IgD-negative memory B cell (primary cell): ENCODE results near the gene WWTR1. TPM values are rescaled to one million over a fixed set of nuclear protein-coding genes. Genes with fewer than 3 reads are reported as not detected.

Source experiments
- H3K27ac Mint-ChIP-seq, 3 donors: one replicate each; pipeline ENCODE4 v1.8.0; 2020 to 2022; ENCODE audit warnings: mild to moderate bottlenecking in 3 of 3, mixed read lengths in 3 of 3, moderate library complexity in 1 of 3
- H3K27me3 Mint-ChIP-seq: one replicate; pipeline ENCODE4 v1.8.0; 2021; ENCODE audit warnings: mixed read lengths
- H3K36me3 Mint-ChIP-seq: one replicate; pipeline ENCODE4 v1.8.0; 2020; ENCODE audit warnings: mild to moderate bottlenecking, mixed read lengths
- H3K4me1 Mint-ChIP-seq, 3 donors: one replicate each; pipeline ENCODE4 v1.8.0; 2020 to 2022; ENCODE audit warnings: mixed read lengths in 3 of 3, mild to moderate bottlenecking in 1 of 3
- H3K4me3 Mint-ChIP-seq, 4 donors: one replicate each; pipeline ENCODE4 v1.8.0; 2020 to 2022; ENCODE audit warnings: mild to moderate bottlenecking in 4 of 4, mixed read lengths in 4 of 4, moderate library complexity in 3 of 4
- H3K9me3 Mint-ChIP-seq, 3 donors: one replicate each; pipeline ENCODE4 v1.8.0; 2020 to 2021; ENCODE audit warnings: mixed read lengths in 3 of 3, mild to moderate bottlenecking in 1 of 3
- polyA plus RNA-seq: library from polyadenylated mRNA; unstranded; fragments of 300-500 nt; fragmentation: Illumina TruSeq; gene quantifications from one replicate; pipeline ENCODE4 v1.2.3, GENCODE V29; 2021

The WWTR1 gene
- polyA plus RNA-seq, 1 donor from 2014 or later = 1.2 TPM

- H3K9me3 Mint-ChIP-seq = no peaks in the 10 kb centered on the region
- H3K36me3 Mint-ChIP-seq = no peaks in the 10 kb centered on the region
- no peak overlapping the region for H3K4me3 Mint-ChIP-seq
- peaks cover 4% of the 10 kb centered on the region for H3K27me3 Mint-ChIP-seq
- H3K4me1 Mint-ChIP-seq = peaks cover 10 to 17% (median 17%) of the 10 kb centered on the region in 3 donors
- H3K27ac Mint-ChIP-seq = no peak overlapping the region
Measured at GRCh38 chr3:149581681-149582370, 76.0 kb downstream of the WWTR1 start.

GRCh38 chr3:149581248-149581647 is 76.6 kb downstream of the WWTR1 start:
- no peak overlapping the region for H3K4me3 Mint-ChIP-seq
- H3K27ac Mint-ChIP-seq = no peak overlapping the region
- H3K4me1 Mint-ChIP-seq = peaks cover 13 to 20% (median 20%) of the 10 kb centered on the region in 3 donors
- peaks cover 2% of the 10 kb centered on the region for H3K36me3 Mint-ChIP-seq
- H3K27me3 Mint-ChIP-seq = peaks cover 2% of the 10 kb centered on the region
- no peaks in the 10 kb centered on the region for H3K9me3 Mint-ChIP-seq

DNA sequence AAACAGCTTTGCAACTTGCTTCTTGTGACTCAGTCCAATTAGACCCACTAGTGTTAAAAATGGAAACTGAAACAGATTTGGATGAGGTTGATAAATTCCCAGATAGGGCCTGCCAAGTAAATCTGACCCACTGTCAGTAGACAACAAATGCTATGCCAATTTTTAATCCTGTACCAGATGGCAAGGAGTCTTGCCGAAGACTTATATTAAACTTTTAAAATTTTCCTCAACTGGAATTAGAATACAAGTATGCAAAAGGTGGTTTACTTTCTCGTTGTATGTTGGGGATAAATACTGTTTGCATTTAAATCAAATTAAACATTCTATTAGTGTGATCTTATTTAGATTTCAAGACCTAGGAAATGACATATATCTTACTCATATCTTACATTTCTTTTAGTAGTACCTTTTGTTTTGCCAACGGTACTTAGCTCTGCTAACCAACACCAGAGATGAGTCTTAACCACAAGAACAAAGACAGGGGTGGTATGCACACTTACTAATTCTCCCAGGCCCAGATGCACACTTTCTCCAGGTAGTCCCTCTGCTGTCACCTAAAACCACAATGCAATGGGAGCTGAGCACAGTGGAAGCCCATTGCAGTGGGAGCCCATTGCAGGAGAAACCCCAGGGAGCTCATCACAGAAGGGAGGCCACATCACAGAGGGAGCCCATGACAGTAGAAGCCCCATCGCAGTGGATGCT is 77.8 kb downstream of the WWTR1 start:
- Mint-ChIP-seq H3K27ac (no peak overlapping the region), H3K4me1 (peaks cover 9 to 27% (median 20%) of the 10 kb centered on the region in 3 donors), H3K27me3 (peaks cover 5% of the 10 kb centered on the region), H3K9me3 (no peaks in the 10 kb centered on the region), H3K4me3 (no peak overlapping the region), H3K36me3 (peaks cover 5% of the 10 kb centered on the region)

DNA sequence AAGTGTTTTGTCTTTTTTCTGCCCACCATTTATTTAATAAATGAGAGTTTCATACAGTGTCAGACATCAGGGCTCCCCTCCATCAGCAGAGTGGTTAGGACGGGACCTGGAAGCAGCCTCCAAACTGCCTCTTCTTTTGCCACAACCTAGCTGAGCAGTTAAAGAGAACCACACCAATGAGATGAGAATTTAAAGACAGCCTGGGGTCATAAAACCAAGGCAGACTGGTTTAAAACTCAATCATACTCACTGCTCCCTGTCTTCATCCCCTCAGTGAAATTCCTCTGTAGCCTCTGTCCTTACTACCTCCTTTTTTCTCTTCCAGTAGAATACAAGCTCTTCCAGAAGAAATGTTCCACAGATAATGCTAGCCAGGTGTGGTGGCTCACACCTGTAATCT is 78.7 kb downstream of the WWTR1 start:
- Mint-ChIP-seq H3K27ac (no peak overlapping the region), H3K9me3 (no peaks in the 10 kb centered on the region), H3K4me3 (no peak overlapping the region), H3K4me1 (peaks cover 10 to 27% (median 20%) of the 10 kb centered on the region in 3 donors), H3K27me3 (peaks cover 4% of the 10 kb centered on the region), H3K36me3 (peaks cover 5% of the 10 kb centered on the region)

GRCh38 chr3:149577801-149578200 is 80.0 kb downstream of the WWTR1 start:
- Mint-ChIP-seq H3K27ac (no peak overlapping the region), H3K36me3 (peaks cover 5% of the 10 kb centered on the region), H3K27me3 (peaks cover 4% of the 10 kb centered on the region), H3K4me3 (no peak overlapping the region), H3K4me1 (peaks cover 11 to 27% (median 21%) of the 10 kb centered on the region in 3 donors), H3K9me3 (no peaks in the 10 kb centered on the region)

GRCh38 chr3:149575961-149576564 is 81.8 kb downstream of the WWTR1 start:
- Mint-ChIP-seq H3K9me3 (no peaks in the 10 kb centered on the region), H3K36me3 (peaks cover 7% of the 10 kb centered on the region), H3K4me1 (peaks cover 11 to 22% (median 19%) of the 10 kb centered on the region in 3 donors), H3K4me3 (no peak overlapping the region), H3K27me3 (peaks cover 4% of the 10 kb centered on the region), H3K27ac (no peak overlapping the region)

- H3K4me3 Mint-ChIP-seq = no peak overlapping the region
- peaks cover 7% of the 10 kb centered on the region for H3K36me3 Mint-ChIP-seq
- H3K27me3 Mint-ChIP-seq = peaks cover 4% of the 10 kb centered on the region
- H3K9me3 Mint-ChIP-seq = no peaks in the 10 kb centered on the region
- no peak overlapping the region for H3K27ac Mint-ChIP-seq
- H3K4me1 Mint-ChIP-seq = peaks cover 11 to 19% (median 16%) of the 10 kb centered on the region in 3 donors
Measured at GRCh38 chr3:149575213-149575960, 82.4 kb downstream of the WWTR1 start.

GRCh38 chr3:149572796-149573414 is 84.9 kb downstream of the WWTR1 start:
- H3K27ac Mint-ChIP-seq = no peak overlapping the region
- H3K36me3 Mint-ChIP-seq = peaks cover 7% of the 10 kb centered on the region
- peaks cover 7% of the 10 kb centered on the region for H3K27me3 Mint-ChIP-seq
- no peak overlapping the region for H3K4me3 Mint-ChIP-seq
- no peaks in the 10 kb centered on the region for H3K9me3 Mint-ChIP-seq
- peaks cover 8 to 17% (median 13%) of the 10 kb centered on the region in 3 donors for H3K4me1 Mint-ChIP-seq

- H3K36me3 Mint-ChIP-seq = peaks cover 6% of the 10 kb centered on the region
- H3K4me1 Mint-ChIP-seq = peaks cover 5 to 15% (median 12%) of the 10 kb centered on the region in 3 donors
- H3K9me3 Mint-ChIP-seq = no peaks in the 10 kb centered on the region
- H3K27ac Mint-ChIP-seq = no peak overlapping the region
- H3K27me3 Mint-ChIP-seq = peaks cover 6% of the 10 kb centered on the region
- no peak overlapping the region for H3K4me3 Mint-ChIP-seq
Measured at GRCh38 chr3:149571381-149571780, 86.4 kb downstream of the WWTR1 start.

DNA sequence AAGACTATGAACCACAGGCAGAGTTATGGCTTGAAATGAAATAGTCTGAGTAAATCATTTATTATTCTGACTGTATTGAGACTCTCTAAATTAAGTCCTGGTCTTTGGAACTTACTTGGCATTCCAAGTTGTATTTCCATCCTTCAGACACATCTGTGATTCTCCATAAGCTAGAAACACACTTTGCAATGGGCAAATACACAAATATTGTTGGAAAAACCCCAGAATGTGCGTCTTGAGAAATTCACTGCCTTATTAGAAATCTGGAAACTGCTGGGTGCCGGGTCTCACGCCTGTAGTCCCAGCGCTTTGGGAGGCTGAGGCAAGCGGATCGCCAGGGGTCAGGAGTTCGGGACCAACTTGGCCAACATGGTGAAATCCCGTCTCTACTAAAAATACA is 87.8 kb downstream of the WWTR1 start:
- Mint-ChIP-seq H3K9me3 (no peaks in the 10 kb centered on the region), H3K27ac (no peak overlapping the region), H3K4me1 (peaks cover 4 to 9% (median 4%) of the 10 kb centered on the region in 3 donors), H3K36me3 (peaks cover 3% of the 10 kb centered on the region), H3K4me3 (no peak overlapping the region), H3K27me3 (peaks cover 3% of the 10 kb centered on the region)

DNA sequence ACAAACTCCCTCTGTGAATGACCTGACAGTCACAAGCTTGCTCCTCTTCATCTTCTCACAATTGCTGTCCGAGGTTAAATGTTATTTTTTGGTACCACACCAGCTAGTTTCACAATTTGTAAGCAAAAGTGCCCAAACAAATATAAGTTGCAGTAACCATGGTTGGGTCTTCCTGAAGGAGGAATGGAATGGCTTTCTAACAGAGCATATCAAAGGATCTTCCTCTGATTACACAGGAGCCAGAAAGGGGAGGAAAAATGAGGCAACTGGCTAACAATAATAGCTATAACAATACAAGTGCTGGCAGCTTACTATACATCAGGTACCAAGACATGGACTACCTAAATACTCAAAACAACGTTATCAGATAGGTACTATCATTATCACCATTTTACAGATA is 90.4 kb downstream of the WWTR1 start:
- Mint-ChIP-seq H3K27me3 (peaks cover 3% of the 10 kb centered on the region), H3K9me3 (no peaks in the 10 kb centered on the region), H3K4me1 (peaks cover 0 to 4% (median 0%) of the 10 kb centered on the region in 3 donors), H3K36me3 (peaks cover 3% of the 10 kb centered on the region), H3K27ac (no peak overlapping the region), H3K4me3 (no peak overlapping the region)

- H3K27ac Mint-ChIP-seq = no peak overlapping the region
Measured at GRCh38 chr3:149566292-149566975, 91.4 kb downstream of the WWTR1 start.

DNA sequence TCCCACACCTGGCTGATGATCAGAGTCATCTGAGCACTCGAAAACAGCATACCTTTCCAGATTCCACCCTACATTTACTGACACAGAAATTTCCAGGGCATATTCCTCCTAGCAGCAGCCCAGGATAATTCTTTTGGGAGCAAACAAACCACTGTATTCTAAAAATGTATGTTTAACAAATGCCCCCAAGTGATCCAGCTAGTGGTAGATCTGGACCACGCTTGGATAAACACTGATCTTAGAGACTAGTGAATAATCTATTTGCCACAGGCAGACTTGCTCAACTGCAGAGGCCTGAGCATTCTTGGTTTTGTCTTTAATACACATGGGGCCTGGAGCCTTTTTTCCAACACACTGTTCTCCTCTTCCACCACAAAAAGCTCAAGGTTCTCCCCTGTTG is 93.7 kb downstream of the WWTR1 start:
- Mint-ChIP-seq H3K4me3 (no peak overlapping the region), H3K4me1 (peaks cover 0 to 3% (median 0%) of the 10 kb centered on the region in 3 donors), H3K27me3 (peaks cover 3% of the 10 kb centered on the region), H3K36me3 (no peaks in the 10 kb centered on the region), H3K9me3 (no peaks in the 10 kb centered on the region), H3K27ac (no peak overlapping the region)

More at GRCh38 chr3:149566292-149566975, 91.4 kb downstream of the WWTR1 start:
- Mint-ChIP-seq H3K4me1 (peaks cover 0 to 4% (median 0%) of the 10 kb centered on the region in 3 donors), H3K9me3 (no peaks in the 10 kb centered on the region), H3K4me3 (no peak overlapping the region), H3K27me3 (peaks cover 3% of the 10 kb centered on the region), H3K36me3 (no peaks in the 10 kb centered on the region)

DNA sequence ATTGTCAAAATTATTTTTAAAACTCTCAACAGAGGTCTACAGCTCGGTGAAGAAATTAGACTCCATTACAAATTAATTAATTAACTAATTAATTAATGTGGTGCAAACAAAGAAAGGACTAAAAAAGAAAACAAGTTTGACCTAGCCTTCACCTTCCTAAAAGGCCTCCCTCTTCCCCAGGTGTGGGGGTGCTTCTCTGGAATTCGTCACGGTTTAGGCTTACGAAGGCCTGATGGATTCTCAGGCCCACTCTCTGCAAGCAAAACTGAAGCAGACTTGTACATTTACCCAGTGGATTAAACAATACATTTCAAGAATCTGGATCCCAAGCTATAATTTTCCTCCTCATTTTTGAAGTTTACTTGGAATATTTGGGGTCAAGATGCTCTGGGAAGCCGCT is 94.7 kb downstream of the WWTR1 start:
- H3K27me3 Mint-ChIP-seq = no peaks in the 10 kb centered on the region
- H3K9me3 Mint-ChIP-seq = no peaks in the 10 kb centered on the region
- H3K36me3 Mint-ChIP-seq = no peaks in the 10 kb centered on the region
- H3K4me3 Mint-ChIP-seq = no peak overlapping the region
- no peaks in the 10 kb centered on the region for H3K4me1 Mint-ChIP-seq
- H3K27ac Mint-ChIP-seq = no peak overlapping the region
